IMR-90 (cell line): ENCODE results near the gene TRIM38. TPM values are rescaled to one million over a fixed set of nuclear protein-coding genes. Genes with fewer than 3 reads are reported as not detected.
"Not testable (repeated sequence)": the region's sequence is repeated elsewhere in the genome, so short reads cannot be mapped to it uniquely, and the experiment has no call there.

Source experiments
- ATAC-seq: fragments of 200-7000 bp; cut with Tn5 transposase; 2 replicates; pipeline ENCODE4 v1.9.1; 2020; ENCODE audit warnings: low read depth, mild to moderate bottlenecking, moderate library complexity
- BruUV-seq: library from RNA; stranded (reverse); fragments of 400-500 nt; replicated peaks from 2 replicates; lab custom pipeline; 2021; lab: Mats Ljungman, UMichigan
- CTCF ChIA-PET: fragments of 300-600 bp; formaldehyde crosslinking; extraction: SDS; loops from one replicate; lab custom pipeline; 2021; ENCODE audit warnings: antibody characterized with exemption; lab: Yijun Ruan, JAX
- POLR2A ChIA-PET: fragments of 300-600 bp; sonication (Branson Sonifier 250); formaldehyde crosslinking; loops from one replicate; lab custom pipeline; 2022; ENCODE audit warnings: antibody characterized with exemption; ENCODE audit not compliant: unreplicated experiment; lab: Charles Lee
- DNase-seq: peaks from one replicate; pipeline ENCODE4 v3.0.0; 2013
- H2AFZ ChIP-seq: replicated peaks from 2 replicates; pipeline ENCODE3; 2013; ENCODE audit warnings: low read length, mild to moderate bottlenecking; ENCODE audit not compliant: poor library complexity
- H2AK5ac ChIP-seq: 2 replicates; pipeline ENCODE4 v1.6.1; 2013; ENCODE audit warnings: low read depth, low read length, inconsistent platforms
- H2AK9ac ChIP-seq: replicated peaks from 2 replicates; pipeline ENCODE3; 2013; ENCODE audit warnings: mild to moderate bottlenecking, low read depth, low read length, moderate library complexity; ENCODE audit not compliant: poor library complexity
- H2BK120ac ChIP-seq: 2 replicates; pipeline ENCODE4 v1.6.1; 2013; ENCODE audit warnings: low read depth, low read length, inconsistent platforms
- H2BK15ac ChIP-seq: 3 replicates; pipeline ENCODE4 v1.6.1; 2013; ENCODE audit warnings: low read depth, low read length, inconsistent platforms
- H2BK20ac ChIP-seq: 2 replicates; pipeline ENCODE4 v1.6.1; 2013; ENCODE audit warnings: low read depth, mild to moderate bottlenecking, inconsistent platforms, low read length, moderate library complexity
- H2BK5ac ChIP-seq: 2 replicates; pipeline ENCODE4 v1.6.1; 2013; ENCODE audit warnings: mild to moderate bottlenecking, low read depth, low read length, inconsistent platforms; ENCODE audit not compliant: poor library complexity, severe bottlenecking
- H3K14ac ChIP-seq: replicated peaks from 2 replicates; pipeline ENCODE4 v1.6.1; 2013; ENCODE audit warnings: low read depth, low read length, inconsistent platforms
- H3K18ac ChIP-seq: 2 replicates; pipeline ENCODE4 v1.6.1; 2013; ENCODE audit warnings: low read depth, low read length, control low read depth
- H3K23ac ChIP-seq: 2 replicates; pipeline ENCODE4 v1.6.1; 2013; ENCODE audit warnings: low read depth, low read length, inconsistent platforms
- H3K27ac ChIP-seq: 2 replicates; pipeline ENCODE4 v1.5.1; 2013; ENCODE audit warnings: mild to moderate bottlenecking, control low read depth, low read length; ENCODE audit not compliant: insufficient read depth
- H3K27me3 ChIP-seq: 2 replicates; pipeline ENCODE4 v1.6.1; 2013; ENCODE audit warnings: low read length; ENCODE audit not compliant: control insufficient read depth, insufficient read depth
- H3K36me3 ChIP-seq: 2 replicates; pipeline ENCODE4 v1.6.1; 2013; ENCODE audit warnings: low read length, mixed read lengths; ENCODE audit not compliant: control insufficient read depth, insufficient read depth
- H3K4ac ChIP-seq: 2 replicates; pipeline ENCODE4 v1.6.1; 2013; ENCODE audit warnings: low read depth, low read length, inconsistent platforms
- H3K4me1 ChIP-seq: 2 replicates; pipeline ENCODE4 v1.6.1; 2013; ENCODE audit warnings: low read length, mixed read lengths; ENCODE audit not compliant: control insufficient read depth, insufficient read depth
- H3K4me2 ChIP-seq: 2 replicates; pipeline ENCODE4 v1.6.1; 2013; ENCODE audit warnings: low read depth, mild to moderate bottlenecking, control low read depth, low read length, moderate library complexity
- H3K4me3 ChIP-seq: 2 replicates; pipeline ENCODE4 v1.5.1; 2013; ENCODE audit warnings: low read depth, mild to moderate bottlenecking, control low read depth, low read length, moderate library complexity; ENCODE audit not compliant: insufficient read depth
- H3K56ac ChIP-seq: 2 replicates; pipeline ENCODE4 v1.6.1; 2013; ENCODE audit warnings: low read length, inconsistent platforms; ENCODE audit not compliant: insufficient read depth; ENCODE audit errors: extremely low read depth
- H3K79me1 ChIP-seq, 2 experiments: 2 replicates each; pipeline ENCODE4 v1.6.1; 2013; ENCODE audit warnings: low read length in 2 of 2, inconsistent platforms in 1 of 2, low read depth in 1 of 2
- H3K9ac ChIP-seq: 2 replicates; pipeline ENCODE4 v1.6.1; 2013; ENCODE audit warnings: low read depth, low read length, control low read depth
- H3K9me1 ChIP-seq: 2 replicates; pipeline ENCODE4 v1.6.1; 2013; ENCODE audit warnings: low read length, inconsistent platforms; ENCODE audit not compliant: insufficient read depth
- H3K9me3 ChIP-seq: 2 replicates; pipeline ENCODE4 v1.6.1; 2013; ENCODE audit warnings: low read length; ENCODE audit not compliant: control insufficient read depth, insufficient read depth
- H4K20me1 ChIP-seq: 2 replicates; pipeline ENCODE4 v1.6.1; 2013; ENCODE audit warnings: low read length, inconsistent platforms; ENCODE audit not compliant: insufficient read depth
- H4K5ac ChIP-seq: 2 replicates; pipeline ENCODE4 v1.6.1; 2013; ENCODE audit warnings: mild to moderate bottlenecking, low read depth, low read length, control low read depth
- H4K8ac ChIP-seq, 2 experiments: 2 replicates each; pipeline ENCODE4 v1.6.1; 2013; ENCODE audit warnings: low read depth in 2 of 2, low read length in 2 of 2, control low read depth in 1 of 2, inconsistent platforms in 1 of 2
- H4K91ac ChIP-seq: 2 replicates; pipeline ENCODE4 v1.6.1; 2013; ENCODE audit warnings: low read depth, low read length, inconsistent platforms; ENCODE audit not compliant: insufficient read depth
- CTCF ChIP-seq: conservative IDR thresholded peaks from 2 replicates; pipeline ENCODE4 v1.5.1; 2012; ENCODE audit warnings: mild to moderate bottlenecking, low read depth, low read length, improper control_type of control experiment
- FOS ChIP-seq: fragments of 150-350 bp; IDR thresholded peaks from 2 replicates; pipeline ENCODE4 v1.6.1; 2016; ENCODE audit warnings: low read depth, low read length
- RCOR1 ChIP-seq: IDR thresholded peaks from 2 replicates; pipeline ENCODE4 v1.6.1; 2012; ENCODE audit warnings: mild to moderate bottlenecking, low read length, improper control_type of control experiment; ENCODE audit not compliant: insufficient replicate concordance
- WGBS, 2 experiments: methylation state at CpG; one replicate each; pipeline versions ENCODE4 v1.1.5 to v1.1.7; 2013; ENCODE audit warnings: missing lambda C conversion rate in 2 of 2; ENCODE audit not compliant: insufficient read length in 1 of 2; ENCODE audit errors: extremely low coverage in 2 of 2; 5-methylcytosine and 5-hydroxymethylcytosine counted together
- dilution Hi-C: fragments of 300-500 bp; cut with HindIII; formaldehyde crosslinking; loops from one replicate; pipeline ENCODE4 v1.14.3; 2018; ENCODE audit warnings: low sequenced_read_pairs; ENCODE audit not compliant: unreplicated experiment
- in situ Hi-C: fragments of 300-500 bp; cut with MboI; formaldehyde crosslinking; loops from 3 replicates; pipeline ENCODE4 v1.14.3; 2019; ENCODE audit warnings: low sequenced_read_pairs, inconsistent platforms, mixed read lengths
- intact Hi-C: fragments of 100-400 bp; cut with micrococcal nuclease; formaldehyde crosslinking; loops from 2 replicates; pipeline ENCODE4 v1.10.0; 2022
- polyA plus RNA-seq, 3 experiments: library from polyadenylated mRNA; depleted of rRNA; stranded (reverse); fragments of >200 nt; gene quantifications; 2 replicates each; pipeline ENCODE4 v1.2.3, GENCODE V29; 2012; ENCODE audit warnings: low replicate concordance in 1 of 3
- total RNA-seq: library from RNA; depleted of rRNA; stranded (reverse); fragments of >200 nt; gene quantifications from 2 replicates; pipeline ENCODE4 v1.2.3, GENCODE V29; 2012

The TRIM38 gene
- total and polyA plus RNA-seq, 2 of the 4 experiments (the other 2 are of a cell fraction) = 4.1 to 6.3 TPM

- Histone ChIP-seq H4K91ac (no peak overlapping the region), H3K79me1 (no peaks in the 10 kb centered on the region), H3K36me3 (no peaks in the 10 kb centered on the region), H3K9ac (no peak overlapping the region), H3K9me1 (no peaks in the 10 kb centered on the region), H2AK9ac (no peak overlapping the region), H2BK15ac (no peak overlapping the region), H2AK5ac (no peak overlapping the region), H3K27me3 (peaks cover 1% of the 10 kb centered on the region; the same call in 1 of the 2 replicates), H3K4me2 (no peak overlapping the region), H3K14ac (no peak overlapping the region), H3K27ac (no peak overlapping the region), H2BK5ac (no peak overlapping the region), H3K18ac (no peak overlapping the region), H4K5ac (no peak overlapping the region), H3K23ac (no peak overlapping the region), H4K8ac (no peak overlapping the region), H4K20me1 (no peaks in the 10 kb centered on the region), H3K4me3 (no peak overlapping the region), H2AFZ (no peak overlapping the region), H3K9me3 (no peaks in the 10 kb centered on the region), H2BK20ac (no peak overlapping the region), H3K4me1 (no peaks in the 10 kb centered on the region), H3K56ac (no peak overlapping the region), H3K4ac (no peak overlapping the region), H2BK120ac (no peak overlapping the region)
- in situ Hi-C loops = no loop called here
- TF ChIP-seq CTCF (no peak), FOS (no peak), RCOR1 (no peak)
- WGBS, 2 experiments = no CpG with 5 or more reads among the region's 2 CpGs
- ATAC-seq (no peak), DNase-seq (no peak)
- dilution Hi-C loops = no loop called here
- intact Hi-C loops = no loop called here
- ChIA-PET POLR2A (no interaction called here), CTCF (no interaction called here)
- BruUV-seq = no TSS peak
Measured at GRCh38 chr6:25946631-25947030, 16.0 kb upstream of the TRIM38 start.

GRCh38 chr6:25947492-25947891 lies 15.1 kb upstream of the TRIM38 start:
- dilution Hi-C loops, H3K27ac ChIP-seq, H2AFZ ChIP-seq, H3K14ac ChIP-seq, H4K20me1 ChIP-seq, POLR2A ChIA-PET, H3K9me3 ChIP-seq, H2BK15ac ChIP-seq, CTCF ChIA-PET, BruUV-seq, H3K79me1 ChIP-seq, H2AK9ac ChIP-seq, H2AK5ac ChIP-seq, H3K18ac ChIP-seq, H3K23ac ChIP-seq, H2BK120ac ChIP-seq, H4K8ac ChIP-seq, H3K36me3 ChIP-seq, H3K4ac ChIP-seq, in situ Hi-C loops, H3K9ac ChIP-seq, H3K4me2 ChIP-seq, DNase-seq, H2BK5ac ChIP-seq, H4K5ac ChIP-seq, ATAC-seq, H3K56ac ChIP-seq, H4K91ac ChIP-seq, H3K4me3 ChIP-seq, H3K27me3 ChIP-seq, intact Hi-C loops, H3K9me1 ChIP-seq, H3K4me1 ChIP-seq, H2BK20ac ChIP-seq: not testable (repeated sequence)
- WGBS, 2 experiments = no CpG with 5 or more reads among the region's 3 CpGs
